Cortex of kidney (tissue), 1 donor: Measurements from ENCODE around the gene LAMA3.
"Not testable (repeated sequence)": the region's sequence is repeated elsewhere in the genome, so short reads cannot be mapped to it uniquely, and the experiment has no call there.

Experiments
- DNase-seq: peaks from one replicate; lab custom pipeline; 2025; lab: John Stamatoyannopoulos, UW

The LAMA3 gene

GRCh38 chr18:23703057-23703986, 14.1 kb downstream of the LAMA3 start:
- DNase-seq, result no peak

GRCh38 chr18:23703987-23704384, 14.7 kb downstream of the LAMA3 start:
- DNase-seq, result no peak

GRCh38 chr18:23704806-23705205, 15.6 kb downstream of the LAMA3 start:
- DNase-seq, result no peak

GRCh38 chr18:23706971-23707640, 17.9 kb downstream of the LAMA3 start:
- no peak for DNase-seq

GRCh38 chr18:23710068-23710527, 20.8 kb downstream of the LAMA3 start:
- no peak for DNase-seq

GRCh38 chr18:23710946-23711345, 21.7 kb downstream of the LAMA3 start:
- DNase-seq, result no peak

GRCh38 chr18:23711426-23711825, 22.2 kb downstream of the LAMA3 start:
- DNase-seq, result no peak

GRCh38 chr18:23712445-23712844, 23.2 kb downstream of the LAMA3 start:
- no peak for DNase-seq

- no peak for DNase-seq
These were observed 25.3 kb downstream of the LAMA3 start for GRCh38 chr18:23714576-23714975.

GRCh38 chr18:23716079-23716478, 26.8 kb downstream of the LAMA3 start:
- not testable (repeated sequence) for DNase-seq

- no peak for DNase-seq
These were observed 27.3 kb downstream of the LAMA3 start for GRCh38 chr18:23716516-23716915.

- no peak for DNase-seq
These were observed 27.7 kb downstream of the LAMA3 start for GRCh38 chr18:23716966-23717365.

GRCh38 chr18:23718243-23718720, 29.0 kb downstream of the LAMA3 start:
- no peak for DNase-seq

- DNase-seq, result no peak
These were observed 29.5 kb downstream of the LAMA3 start for GRCh38 chr18:23718731-23719130.

GRCh38 chr18:23719634-23720201, 30.5 kb downstream of the LAMA3 start:
- no peak for DNase-seq

- DNase-seq, result no peak
These were observed 32.6 kb downstream of the LAMA3 start for GRCh38 chr18:23721696-23722480.

GRCh38 chr18:23722646-23723045, 33.4 kb downstream of the LAMA3 start:
- no peak for DNase-seq

- DNase-seq, result no peak
These were observed 33.9 kb downstream of the LAMA3 start for GRCh38 chr18:23723121-23723520.

GRCh38 chr18:23724681-23725080, 35.4 kb downstream of the LAMA3 start:
- no peak for DNase-seq

GRCh38 chr18:23725351-23725750, 36.1 kb downstream of the LAMA3 start:
- DNase-seq, result no peak

GRCh38 chr18:23725827-23726661, 36.8 kb downstream of the LAMA3 start:
- DNase-seq, result no peak
